GM23248 (cell line): Measurements from ENCODE around the gene WNT9A. TPM values are rescaled to one million over a fixed set of nuclear protein-coding genes. Genes with fewer than 3 reads are reported as not detected.

Experiments used
- DNase-seq: peaks from one replicate; pipeline ENCODE4 v3.0.0-alpha.2; 2015
- H2AFZ ChIP-seq: fragments of 200-600 bp; sonication (generic); 2 replicates; pipeline ENCODE4 v1.6.1; 2016; ENCODE audit warnings: antibody characterized with exemption
- H3F3A ChIP-seq: fragments of 200-600 bp; sonication (generic); 2 replicates; pipeline ENCODE4 v1.6.1; 2016; ENCODE audit warnings: mild to moderate bottlenecking, antibody characterized with exemption, mixed run types; ENCODE audit not compliant: insufficient read depth
- H3K27ac ChIP-seq: fragments of 200-600 bp; sonication (generic); 2 replicates; pipeline ENCODE4 v1.5.1; 2016; ENCODE audit warnings: mild to moderate bottlenecking
- H3K27me3 ChIP-seq: fragments of 200-600 bp; sonication (generic); replicated peaks from 2 replicates; pipeline ENCODE4 v1.6.1; 2016; ENCODE audit warnings: mild to moderate bottlenecking; ENCODE audit not compliant: insufficient read depth
- H3K36me3 ChIP-seq: fragments of 200-600 bp; sonication (generic); 2 replicates; pipeline ENCODE4 v1.6.1; 2016; ENCODE audit warnings: low read depth, mild to moderate bottlenecking
- H3K4me1 ChIP-seq: fragments of 200-600 bp; sonication (generic); 2 replicates; pipeline ENCODE4 v1.6.1; 2016; ENCODE audit warnings: mild to moderate bottlenecking; ENCODE audit not compliant: insufficient read depth
- H3K4me2 ChIP-seq: fragments of 200-600 bp; sonication (generic); one replicate; pipeline ENCODE4 v1.6.1; 2016; ENCODE audit warnings: mild to moderate bottlenecking; ENCODE audit not compliant: unreplicated experiment
- H3K4me3 ChIP-seq: fragments of 200-600 bp; sonication (generic); 2 replicates; pipeline ENCODE4 v1.5.1; 2016; ENCODE audit warnings: mild to moderate bottlenecking
- H3K79me2 ChIP-seq: fragments of 200-600 bp; sonication (generic); 2 replicates; pipeline ENCODE4 v1.6.1; 2016; ENCODE audit warnings: mild to moderate bottlenecking; ENCODE audit not compliant: insufficient read depth
- H3K9ac ChIP-seq: fragments of 200-600 bp; sonication (generic); 2 replicates; pipeline ENCODE4 v1.6.1; 2016; ENCODE audit warnings: mild to moderate bottlenecking
- H3K9me2 ChIP-seq: fragments of 200-600 bp; sonication (generic); 2 replicates; pipeline ENCODE4 v1.6.1; 2016; ENCODE audit warnings: mixed run types, mild to moderate bottlenecking, moderate library complexity; ENCODE audit not compliant: insufficient read depth
- H3K9me3 ChIP-seq: fragments of 200-600 bp; sonication (generic); one replicate; pipeline ENCODE4 v1.6.1; 2017; ENCODE audit warnings: low read depth
- H4K20me1 ChIP-seq: fragments of 200-600 bp; sonication (generic); 2 replicates; pipeline ENCODE4 v1.6.0; 2016; ENCODE audit not compliant: insufficient read depth
- EZH2 ChIP-seq: fragments of 200-600 bp; sonication (generic); IDR thresholded peaks from 2 replicates; pipeline ENCODE4 v1.6.1; 2018; ENCODE audit warnings: antibody characterized with exemption, mild to moderate bottlenecking; ENCODE audit not compliant: insufficient read depth, poor library complexity, severe bottlenecking
- EZH2phosphoT487 ChIP-seq: fragments of 200-600 bp; sonication (generic); IDR thresholded peaks from 2 replicates; pipeline ENCODE4 v1.6.1; 2018; ENCODE audit warnings: antibody characterized with exemption, moderate library complexity, mild to moderate bottlenecking, low read depth; ENCODE audit not compliant: insufficient read depth
- WGBS, 2 experiments: methylation state at CpG; one replicate each; pipeline ENCODE4 v1.1.6; 2015 to 2017; ENCODE audit warnings: low lambda C conversion rate in 2 of 2, low coverage in 1 of 2; ENCODE audit errors: missing lambda C conversion rate in 2 of 2; 5-methylcytosine and 5-hydroxymethylcytosine counted together
- in situ Hi-C: fragments of 300-500 bp; cut with MboI; formaldehyde crosslinking; loops from 2 replicates; pipeline ENCODE4 v1.15.0; 2020
- polyA plus RNA-seq: library from polyadenylated mRNA; unstranded; fragments of >200 nt; fragmentation: Nextera tagmentation; extraction: Ambion mirVana; gene quantifications from 2 replicates; pipeline ENCODE4 v1.2.1, GENCODE V29; 2016
- total RNA-seq: library from RNA; depleted of rRNA; stranded (reverse); fragments of >200 nt; shearing (Covaris generic); gene quantifications from 2 replicates; pipeline ENCODE4 v1.2.3, GENCODE V29; 2014

The WNT9A gene
- total and polyA plus RNA-seq, 2 experiments from 2014 or later = 0.29 to 2.1 TPM

DNA sequence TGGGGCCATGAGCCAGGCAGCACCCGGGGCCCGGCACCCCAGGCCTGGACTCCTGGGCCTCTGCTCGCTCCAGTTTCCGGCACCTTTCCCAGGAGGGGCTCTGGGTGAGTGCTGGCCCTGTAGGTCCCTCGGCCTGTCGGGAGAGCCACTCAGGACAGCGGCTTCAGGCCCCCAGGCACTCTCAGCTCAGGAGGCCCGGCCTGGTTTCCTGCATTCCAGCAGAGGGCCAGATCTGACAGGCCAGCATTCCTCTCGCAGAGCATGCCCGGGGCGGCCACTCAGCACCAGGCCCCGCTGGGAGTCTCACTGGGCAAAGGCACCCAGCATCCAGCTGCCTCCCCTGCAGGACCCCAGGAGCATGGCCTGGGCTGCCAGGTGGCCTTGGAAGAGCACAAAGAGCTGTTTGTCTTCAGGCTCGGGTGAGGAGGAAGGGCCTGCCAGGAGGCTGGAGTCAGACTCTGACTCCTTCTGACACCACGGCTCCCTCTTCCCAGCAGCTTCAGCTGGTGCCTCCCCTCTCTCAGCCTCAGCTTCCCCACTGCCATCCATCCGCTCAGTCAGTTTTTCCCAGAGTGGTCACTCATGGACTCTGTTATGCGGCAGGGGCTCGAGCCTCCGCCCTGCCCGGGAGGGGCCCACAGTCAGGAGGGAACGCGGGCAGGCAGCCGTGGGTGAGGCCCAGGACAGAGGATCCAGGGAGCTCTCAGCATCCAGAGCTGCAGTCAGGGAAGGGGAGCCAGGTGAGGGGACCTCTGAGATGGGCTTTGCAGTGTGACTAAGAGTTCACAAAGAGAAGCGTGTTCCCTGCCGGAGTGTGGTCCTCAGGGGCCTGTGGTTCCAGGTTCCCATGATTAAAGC lies 51.7 kb downstream of the WNT9A start:
- Histone ChIP-seq H3K36me3 (no peaks in the 10 kb centered on the region), H4K20me1 (no peaks in the 10 kb centered on the region), H3F3A (no peaks in the 10 kb centered on the region), H3K9me3 (no peaks in the 10 kb centered on the region), H3K27me3 (no peaks in the 10 kb centered on the region), H2AFZ (no peak overlapping the region), H3K4me3 (no peak overlapping the region), H3K9ac (no peak overlapping the region), H3K27ac (no peak overlapping the region), H3K4me1 (no peaks in the 10 kb centered on the region), H3K9me2 (no peaks in the 10 kb centered on the region), H3K79me2 (no peaks in the 10 kb centered on the region), H3K4me2 (no peak overlapping the region)
- no peak for DNase-seq
- in situ Hi-C loops = no loop called here
- 71 to 73% methylated on average over 20 to 24 of the region's 24 CpGs for WGBS, 2 experiments
- TF ChIP-seq EZH2phosphoT487 (no peak), EZH2 (no peak)

DNA sequence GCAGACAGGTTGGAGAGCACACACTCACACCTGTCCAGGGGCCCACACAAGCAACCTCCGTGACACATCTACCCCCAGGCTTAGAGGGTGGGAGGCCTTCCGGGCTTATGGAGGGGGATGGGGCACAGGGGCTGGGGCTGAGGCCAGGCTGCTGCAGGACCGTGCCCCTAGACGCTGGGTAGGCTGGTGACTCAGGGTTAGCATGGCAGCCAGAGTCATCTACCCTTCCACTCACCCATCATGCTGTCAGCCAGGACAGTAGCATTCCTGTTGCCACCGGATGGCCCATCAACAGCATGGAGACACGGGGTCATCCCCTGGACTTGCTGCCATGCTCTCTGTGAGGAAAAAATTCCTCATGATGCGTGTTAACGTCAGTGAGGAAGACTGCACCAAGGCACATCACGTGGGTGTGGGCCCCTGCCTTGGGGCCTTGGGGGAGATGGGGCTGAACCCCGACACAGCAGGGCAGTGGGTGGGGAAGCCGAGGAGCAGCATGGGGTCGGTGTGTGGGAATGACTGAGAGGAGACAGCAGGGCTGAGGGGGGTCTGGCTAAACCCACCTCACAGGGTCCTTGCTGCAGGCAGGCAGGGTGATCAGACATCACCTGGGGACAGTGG lies 52.8 kb downstream of the WNT9A start:
- no peak overlapping the region for H3K4me3 ChIP-seq
- no peak for DNase-seq
- H3K27ac ChIP-seq = no peak overlapping the region
- no peaks in the 10 kb centered on the region for H3F3A ChIP-seq
- H2AFZ ChIP-seq = no peak overlapping the region
- H3K79me2 ChIP-seq = no peaks in the 10 kb centered on the region
- no peaks in the 10 kb centered on the region for H3K4me1 ChIP-seq
- H4K20me1 ChIP-seq = no peaks in the 10 kb centered on the region
- H3K9me3 ChIP-seq = no peaks in the 10 kb centered on the region
- H3K4me2 ChIP-seq = no peak overlapping the region
- no peaks in the 10 kb centered on the region for H3K27me3 ChIP-seq
- no peak for TF ChIP-seq EZH2
- no peak for TF ChIP-seq EZH2phosphoT487
- H3K9me2 ChIP-seq = no peaks in the 10 kb centered on the region
- no peaks in the 10 kb centered on the region for H3K36me3 ChIP-seq
- in situ Hi-C loops = no loop called here
- no peak overlapping the region for H3K9ac ChIP-seq
- WGBS, 2 experiments = 50 to 57% methylated on average over 12 of the region's 12 CpGs

DNA sequence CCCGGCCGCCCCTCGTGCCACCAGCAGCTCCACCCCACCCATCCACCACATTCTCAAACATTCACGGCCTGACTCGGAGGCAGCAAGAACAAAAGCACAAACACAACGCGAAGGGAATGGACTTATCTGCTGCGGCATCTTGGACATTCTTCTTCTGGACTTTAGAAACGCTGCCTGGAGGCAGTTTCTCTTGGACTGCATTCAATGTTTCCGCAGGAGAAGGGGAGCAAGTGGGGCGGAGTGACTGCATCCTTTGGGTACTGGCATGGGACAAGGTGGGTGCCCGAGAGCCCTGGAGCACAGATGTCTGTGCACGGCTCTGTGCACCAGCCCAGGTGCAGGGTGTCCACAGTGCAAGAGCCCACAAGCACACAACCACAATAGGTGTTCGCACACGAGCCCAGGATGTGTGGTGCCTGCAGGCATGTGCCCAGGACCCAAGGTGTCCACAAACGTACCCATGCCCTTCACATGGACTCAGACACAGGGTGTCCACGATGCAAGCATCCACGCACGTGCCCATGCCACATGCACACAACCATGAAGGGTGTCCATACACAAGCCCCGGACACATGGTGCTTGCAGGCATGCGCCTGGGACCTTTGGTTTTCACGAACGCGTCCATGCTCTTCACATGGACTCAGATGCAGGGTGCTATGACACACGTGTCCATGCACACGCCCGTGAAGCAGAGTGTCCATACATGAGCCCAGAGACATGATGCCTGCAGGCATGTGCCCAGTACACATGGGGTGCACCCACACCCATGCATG lies 53.6 kb downstream of the WNT9A start:
- Histone ChIP-seq H3K27me3 (no peaks in the 10 kb centered on the region), H3F3A (no peaks in the 10 kb centered on the region), H3K9me2 (no peaks in the 10 kb centered on the region), H2AFZ (no peak overlapping the region), H3K4me3 (no peak overlapping the region), H3K79me2 (no peaks in the 10 kb centered on the region), H3K27ac (no peak overlapping the region), H3K9ac (no peak overlapping the region), H3K9me3 (no peaks in the 10 kb centered on the region), H3K4me1 (no peaks in the 10 kb centered on the region), H4K20me1 (no peaks in the 10 kb centered on the region), H3K4me2 (no peak overlapping the region), H3K36me3 (no peaks in the 10 kb centered on the region)
- WGBS, 2 experiments = 69 to 70% methylated on average over 27 of the region's 27 CpGs
- DNase-seq = no peak
- no peak for TF ChIP-seq EZH2phosphoT487
- no peak for TF ChIP-seq EZH2
- in situ Hi-C loops = no loop called here

DNA sequence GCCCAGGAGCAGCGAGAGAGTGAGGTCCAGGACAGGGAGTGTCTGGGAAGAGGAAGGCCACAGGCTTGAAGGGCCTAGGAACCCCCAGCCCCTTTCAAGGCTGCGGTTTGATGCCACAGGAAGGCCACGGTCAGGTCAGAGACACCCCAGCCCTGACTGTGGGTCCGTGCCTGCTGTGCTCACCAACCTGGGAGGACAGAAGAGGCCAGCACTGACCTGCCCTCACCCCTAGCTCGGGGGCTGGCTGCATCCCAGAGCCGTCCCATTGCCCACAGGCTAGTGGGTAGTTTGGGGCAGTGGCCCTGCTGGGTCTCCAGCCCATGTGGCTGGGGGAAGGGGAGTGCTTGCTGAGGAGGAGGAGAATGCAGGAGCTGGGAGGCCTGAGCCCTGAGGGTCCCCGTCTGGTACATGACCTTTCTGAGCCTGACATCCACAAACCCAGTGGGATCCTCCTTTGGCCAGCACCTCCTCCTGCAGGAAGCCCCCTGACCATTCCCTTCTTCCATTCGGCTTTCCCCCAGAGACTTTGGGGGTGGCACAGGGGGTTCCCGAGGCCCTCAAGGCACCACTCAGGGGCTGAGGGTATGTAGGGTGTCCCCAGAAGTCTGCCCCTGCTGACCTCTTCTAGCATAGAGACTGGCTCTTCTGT lies 54.3 kb downstream of the WNT9A start:
- no peak overlapping the region for H3K9ac ChIP-seq
- H4K20me1 ChIP-seq = no peaks in the 10 kb centered on the region
- no peaks in the 10 kb centered on the region for H3K9me2 ChIP-seq
- H3K9me3 ChIP-seq = no peaks in the 10 kb centered on the region
- no peak overlapping the region for H3K27ac ChIP-seq
- H2AFZ ChIP-seq = no peak overlapping the region
- no peaks in the 10 kb centered on the region for H3K79me2 ChIP-seq
- no peak overlapping the region for H3K4me2 ChIP-seq
- no peaks in the 10 kb centered on the region for H3K4me1 ChIP-seq
- 49 to 60% methylated on average over 9 of the region's 9 CpGs for WGBS, 2 experiments
- H3F3A ChIP-seq = no peaks in the 10 kb centered on the region
- no peak for DNase-seq
- no peaks in the 10 kb centered on the region for H3K36me3 ChIP-seq
- in situ Hi-C loops = no loop called here
- H3K4me3 ChIP-seq = no peak overlapping the region
- TF ChIP-seq EZH2phosphoT487 (no peak), EZH2 (no peak)
- no peaks in the 10 kb centered on the region for H3K27me3 ChIP-seq
